SK-N-SH treated with all-trans-retinoic acid at 6 μM for 48 hours (cell line): ENCODE measurements around the gene ABCB10.

ENCODE experiments used
- ARNTL ChIP-seq: fragments of 450-650 bp; formaldehyde crosslinking; IDR thresholded peaks from 2 replicates; pipeline ENCODE4 v1.5.0; 2020; ENCODE audit warnings: low read depth, mild to moderate bottlenecking, moderate library complexity, borderline replicate concordance
- GLIS3 ChIP-seq: fragments of 250-450 bp; sonication (Bioruptor Pico); IDR thresholded peaks from 2 replicates; pipeline ENCODE4 v1.5.0; 2020; ENCODE audit warnings: mild to moderate bottlenecking, moderate library complexity
- PATZ1 ChIP-seq: fragments of 250-450 bp; sonication (Bioruptor Pico); IDR thresholded peaks from 2 replicates; pipeline ENCODE4 v1.8.0; 2020; ENCODE audit warnings: mild to moderate bottlenecking, moderate library complexity, borderline replicate concordance
- PPARA ChIP-seq: fragments of 250-450 bp; sonication (Bioruptor Pico); IDR thresholded peaks from 2 replicates; pipeline ENCODE4 v1.5.0; 2020; ENCODE audit warnings: mild to moderate bottlenecking, borderline replicate concordance
- ZFP30 ChIP-seq: fragments of 450-650 bp; formaldehyde crosslinking; IDR thresholded peaks from 2 replicates; pipeline ENCODE4 v1.5.0; 2022; ENCODE audit warnings: mild to moderate bottlenecking, moderate library complexity
- ZNF70 ChIP-seq: fragments of 450-650 bp; formaldehyde crosslinking; IDR thresholded peaks from 2 replicates; pipeline ENCODE4 v1.5.0; 2020; ENCODE audit warnings: mild to moderate bottlenecking, moderate library complexity

- TF ChIP-seq ARNTL (CRISPR knock-in tag) (no peak), PPARA (CRISPR knock-in tag) (no peak), ZFP30 (no peak), PATZ1 (no peak), GLIS3 (CRISPR knock-in tag) (no peak), ZNF70 (CRISPR knock-in tag) (no peak)
Observed at GRCh38 chr1:229538945-229539344, 19.6 kb downstream of the ABCB10 start.
